Mononuclear cell (primary cell): Measurements from ENCODE around the gene IL1R1. TPM values are rescaled to one million over a fixed set of nuclear protein-coding genes. Genes with fewer than 3 reads are reported as not detected.
"Not testable (repeated sequence)": the region's sequence is repeated elsewhere in the genome, so short reads cannot be mapped to it uniquely, and the experiment has no call there.

Experiments
- H3K27me3 ChIP-seq: 2 replicates; pipeline ENCODE4 v1.6.0; 2011; ENCODE audit warnings: low read length, control low read depth; ENCODE audit not compliant: insufficient read depth
- H3K4me1 ChIP-seq: 2 replicates; pipeline ENCODE4 v1.5.1; 2011; ENCODE audit warnings: mild to moderate bottlenecking, low read length, control low read depth; ENCODE audit not compliant: insufficient read depth
- H3K4me3 ChIP-seq: 2 replicates; pipeline ENCODE4 v1.5.1; 2011; ENCODE audit warnings: mild to moderate bottlenecking, low read length, moderate library complexity
- H3K9me3 ChIP-seq: 2 replicates; pipeline ENCODE4 v1.5.1; 2011; ENCODE audit warnings: low read depth, mild to moderate bottlenecking, control low read depth, low read length
- total RNA-seq: library from RNA; depleted of rRNA; stranded (reverse); fragments of >200 nt; gene quantifications from one replicate; pipeline ENCODE4 v1.2.3, GENCODE V29; 2012

IL1R1 gene
- total RNA-seq, 1 donor, result 2.6 TPM

- H3K9me3 ChIP-seq, H3K4me3 ChIP-seq, H3K27me3 ChIP-seq: not testable (repeated sequence)
- H3K4me1 ChIP-seq, result peaks cover 12% of the 10 kb centered on the region
Observed at GRCh38 chr2:102106813-102107740, 35.5 kb upstream of the IL1R1 start.

DNA sequence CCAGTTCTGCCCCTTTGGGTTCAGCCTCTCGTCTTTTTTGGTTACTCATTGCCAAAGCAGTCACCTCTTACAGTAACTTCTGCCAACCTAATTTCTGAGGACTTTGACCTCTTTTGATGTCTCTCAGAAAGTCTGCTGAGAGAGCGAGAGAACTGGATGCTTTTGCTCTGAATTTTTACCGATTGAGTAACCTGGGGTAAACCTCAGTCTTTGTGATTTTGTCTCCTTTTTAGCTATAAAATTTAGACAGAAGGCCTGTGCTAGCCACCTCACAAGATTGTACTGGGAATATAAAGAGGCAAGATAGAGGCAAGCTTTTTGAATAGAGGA is 34.8 kb upstream of the IL1R1 start:
- H3K27me3 ChIP-seq, result no peaks in the 10 kb centered on the region
- no peaks in the 10 kb centered on the region for H3K9me3 ChIP-seq
- H3K4me3 ChIP-seq, result no peak overlapping the region
- peaks cover 12% of the 10 kb centered on the region for H3K4me1 ChIP-seq

DNA sequence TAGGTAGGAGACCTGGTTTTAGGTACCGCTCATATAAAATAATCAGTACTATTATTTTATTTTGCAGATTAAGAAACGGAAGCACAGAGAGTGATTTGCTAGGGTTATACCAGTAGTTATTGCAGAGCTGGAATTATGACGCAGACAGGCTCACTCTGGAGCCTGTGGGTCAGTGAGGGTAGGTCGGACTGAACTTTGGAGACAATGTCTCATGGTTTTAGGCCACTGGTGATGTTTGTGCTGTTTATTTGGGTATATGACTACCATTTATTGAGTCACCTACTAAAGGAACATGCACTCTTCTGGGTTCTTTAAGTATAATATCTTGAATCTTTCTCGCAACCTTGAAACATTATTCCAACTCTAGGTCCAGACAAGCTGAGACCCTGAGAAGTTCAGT is 33.5 kb upstream of the IL1R1 start:
- Histone ChIP-seq H3K9me3 (no peaks in the 10 kb centered on the region), H3K27me3 (no peaks in the 10 kb centered on the region)

GRCh38 chr2:102110171-102110570 is 32.4 kb upstream of the IL1R1 start:
- Histone ChIP-seq H3K9me3 (no peaks in the 10 kb centered on the region), H3K4me1 (peaks cover 5% of the 10 kb centered on the region), H3K4me3 (no peak overlapping the region), H3K27me3 (no peaks in the 10 kb centered on the region)

More for the DNA sequence above, 33.5 kb upstream of the IL1R1 start:
- Histone ChIP-seq H3K4me3 (no peak overlapping the region), H3K4me1 (peaks cover 8% of the 10 kb centered on the region)

- H3K4me3 ChIP-seq, result no peak overlapping the region
- H3K9me3 ChIP-seq, result no peaks in the 10 kb centered on the region
- H3K4me1 ChIP-seq, result peaks cover 5% of the 10 kb centered on the region
- H3K27me3 ChIP-seq, result no peaks in the 10 kb centered on the region
Observed at GRCh38 chr2:102110596-102111334, 31.8 kb upstream of the IL1R1 start.

DNA sequence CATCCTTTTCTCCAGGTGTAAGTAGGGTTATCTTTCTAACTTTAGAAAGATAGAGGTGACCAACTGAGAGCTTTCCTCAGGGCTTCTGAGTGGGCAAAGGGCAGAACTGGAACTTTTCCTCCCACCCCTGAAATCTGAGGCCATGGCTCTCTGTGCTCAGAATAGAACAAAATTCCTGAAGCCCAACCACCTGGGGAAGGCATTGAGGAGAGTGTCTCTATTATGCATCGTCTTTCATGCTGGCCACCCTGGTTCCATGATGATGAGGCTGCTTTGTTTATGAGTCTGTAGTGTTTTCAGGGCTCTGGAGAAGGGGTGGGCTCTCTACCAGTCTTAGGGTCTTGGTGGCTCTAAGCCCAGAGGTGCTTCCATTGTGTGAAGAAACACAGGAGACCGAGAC is 30.7 kb upstream of the IL1R1 start:
- no peaks in the 10 kb centered on the region for H3K27me3 ChIP-seq
- H3K4me1 ChIP-seq, result peaks cover 5% of the 10 kb centered on the region
- no peaks in the 10 kb centered on the region for H3K9me3 ChIP-seq
- no peak overlapping the region for H3K4me3 ChIP-seq

DNA sequence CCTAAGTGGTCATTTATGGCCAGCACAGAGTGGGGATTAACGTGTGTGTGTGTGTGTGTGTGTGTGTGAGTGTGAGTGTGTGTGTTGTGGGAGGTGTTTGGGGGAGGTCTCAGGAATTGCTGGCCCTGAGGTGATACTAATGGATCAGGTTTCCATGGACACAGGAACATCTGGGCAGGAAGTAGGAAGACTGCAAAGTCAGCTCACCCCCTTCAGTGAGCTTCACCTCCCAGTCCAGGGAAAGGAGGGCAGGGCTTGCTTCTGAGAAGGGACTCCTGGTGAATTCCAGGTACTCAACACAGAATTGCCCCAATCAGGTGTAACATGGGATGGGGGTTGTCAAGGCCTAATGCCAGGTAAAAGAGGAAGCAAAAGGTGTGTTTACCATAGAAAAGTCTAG is 30.3 kb upstream of the IL1R1 start:
- Histone ChIP-seq H3K4me1 (peaks cover 5% of the 10 kb centered on the region), H3K4me3 (no peak overlapping the region), H3K27me3 (no peaks in the 10 kb centered on the region), H3K9me3 (no peaks in the 10 kb centered on the region)

- Histone ChIP-seq H3K9me3 (no peaks in the 10 kb centered on the region), H3K27me3 (no peaks in the 10 kb centered on the region), H3K4me1 (peaks cover 5% of the 10 kb centered on the region), H3K4me3 (no peak overlapping the region)
Observed at GRCh38 chr2:102112692-102113665, 29.6 kb upstream of the IL1R1 start.

GRCh38 chr2:102114290-102114721 is 28.2 kb upstream of the IL1R1 start:
- peaks cover 5% of the 10 kb centered on the region for H3K4me1 ChIP-seq
- no peaks in the 10 kb centered on the region for H3K27me3 ChIP-seq
- no peaks in the 10 kb centered on the region for H3K9me3 ChIP-seq
- no peak overlapping the region for H3K4me3 ChIP-seq

GRCh38 chr2:102114851-102115497 is 27.6 kb upstream of the IL1R1 start:
- Histone ChIP-seq H3K4me1 (peaks cover 5% of the 10 kb centered on the region), H3K27me3 (no peaks in the 10 kb centered on the region), H3K4me3 (no peak overlapping the region), H3K9me3 (no peaks in the 10 kb centered on the region)

GRCh38 chr2:102116630-102117471 is 25.7 kb upstream of the IL1R1 start:
- H3K9me3 ChIP-seq, result no peaks in the 10 kb centered on the region
- H3K4me1 ChIP-seq, result peaks cover 5% of the 10 kb centered on the region
- H3K4me3 ChIP-seq, result no peak overlapping the region
- no peaks in the 10 kb centered on the region for H3K27me3 ChIP-seq

DNA sequence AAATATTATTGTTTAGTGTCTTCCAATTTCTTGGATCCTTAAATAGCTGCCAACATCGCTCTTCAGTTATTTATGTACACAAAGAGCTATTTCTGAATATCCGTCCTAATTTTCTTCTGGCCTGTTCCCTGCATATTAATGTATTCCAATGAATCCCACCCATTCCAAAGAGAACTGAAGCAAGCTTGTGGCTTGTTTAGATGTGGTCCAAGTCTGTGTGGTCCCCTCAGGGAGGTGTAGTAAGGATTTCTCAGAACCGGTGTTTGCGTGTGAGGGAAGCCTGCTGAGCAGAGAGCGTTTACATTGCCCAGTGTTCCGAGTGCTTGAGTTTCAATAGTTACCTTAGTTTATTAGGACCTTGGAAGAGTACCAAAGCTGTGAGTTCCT is 25.1 kb upstream of the IL1R1 start:
- Histone ChIP-seq H3K4me1 (peaks cover 5% of the 10 kb centered on the region), H3K4me3 (no peak overlapping the region)

DNA sequence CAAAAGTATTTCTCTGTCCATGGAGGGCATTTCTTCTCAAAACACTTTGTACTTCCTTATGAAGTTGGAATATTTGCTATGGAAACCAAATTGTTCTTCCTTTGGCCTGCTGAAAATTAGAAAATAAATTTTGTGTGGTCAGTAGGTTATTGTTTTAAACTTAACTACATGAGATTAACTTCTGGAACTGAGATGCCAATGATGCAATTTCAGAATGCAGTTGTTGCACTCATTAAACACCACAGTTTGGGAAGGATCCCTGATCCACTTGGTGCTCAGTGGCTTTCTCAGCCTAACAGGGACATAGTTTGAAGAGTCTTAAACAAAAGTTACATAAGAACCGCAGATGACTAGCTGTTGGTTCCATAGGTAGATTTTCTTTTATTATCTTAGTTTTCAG is 23.3 kb upstream of the IL1R1 start:
- no peak overlapping the region for H3K4me3 ChIP-seq
- peaks cover 5% of the 10 kb centered on the region for H3K4me1 ChIP-seq
- no peaks in the 10 kb centered on the region for H3K27me3 ChIP-seq
- no peaks in the 10 kb centered on the region for H3K9me3 ChIP-seq

More for the DNA sequence above, 25.1 kb upstream of the IL1R1 start:
- Histone ChIP-seq H3K27me3 (no peaks in the 10 kb centered on the region), H3K9me3 (no peaks in the 10 kb centered on the region)

DNA sequence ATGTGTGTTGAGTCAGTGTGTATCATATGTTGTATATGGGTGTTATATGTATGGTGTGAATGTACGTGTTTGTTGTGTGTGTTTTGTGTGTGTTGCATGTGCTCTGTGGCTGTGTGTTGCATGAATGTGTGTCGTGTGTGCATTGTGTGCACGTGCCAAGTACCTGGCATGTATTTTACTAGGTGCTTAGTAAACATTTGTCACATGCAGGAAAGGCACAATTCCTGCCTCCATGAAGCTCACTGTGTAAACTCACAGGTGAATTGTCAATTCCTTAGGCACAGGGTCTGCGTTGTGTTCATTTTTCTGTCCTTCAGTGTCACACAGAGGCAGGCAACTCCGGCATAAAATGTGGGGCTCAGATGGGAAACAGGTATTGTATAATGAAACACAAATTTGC is 22.3 kb upstream of the IL1R1 start:
- Histone ChIP-seq H3K9me3 (no peaks in the 10 kb centered on the region), H3K4me3 (no peak overlapping the region), H3K27me3 (no peaks in the 10 kb centered on the region), H3K4me1 (no peaks in the 10 kb centered on the region)
